Caco-2 (cell line): Measurements from ENCODE around the gene MACROD2. TPM values are rescaled to one million over a fixed set of nuclear protein-coding genes. Genes with fewer than 3 reads are reported as not detected.

Experiments used
- BruUV-seq: library from RNA; stranded (reverse); fragments of 400-500 nt; replicated peaks from 2 replicates; lab custom pipeline; 2021; lab: Mats Ljungman, UMichigan
- CTCF ChIA-PET: fragments of 300-600 bp; sonication (Branson Sonifier 250); formaldehyde crosslinking; loops from one replicate; lab custom pipeline; 2022; ENCODE audit warnings: antibody characterized with exemption; lab: Charles Lee
- POLR2A ChIA-PET: fragments of 300-600 bp; sonication (Branson Sonifier 250); formaldehyde crosslinking; loops from one replicate; lab custom pipeline; 2022; ENCODE audit warnings: antibody characterized with exemption; lab: Charles Lee
- DNase-seq, 2 experiments: peaks; one replicate each; pipeline versions ENCODE4 v3.0.0 to v3.0.0-alpha.2; 2020 to 2022
- H3K27me3 ChIP-seq: replicated peaks from 2 replicates; pipeline ENCODE4 v1.6.0; 2011; ENCODE audit warnings: low read length; ENCODE audit not compliant: control insufficient read depth, insufficient read depth
- H3K36me3 ChIP-seq: 2 replicates; pipeline ENCODE4 v1.5.1; 2011; ENCODE audit warnings: low read length; ENCODE audit not compliant: control insufficient read depth, insufficient read depth
- H3K4me1 ChIP-seq: fragments of 250-450 bp; sonication (Bioruptor Pico); 2 replicates; pipeline ENCODE4 v1.5.1; 2020; ENCODE audit warnings: mild to moderate bottlenecking
- H3K4me3 ChIP-seq: 2 replicates; pipeline ENCODE4 v1.5.1; 2011; ENCODE audit warnings: low read depth, mild to moderate bottlenecking, control low read depth, low read length
- H3K9me3 ChIP-seq: fragments of 250-450 bp; sonication (Bioruptor Pico); 2 replicates; pipeline ENCODE4 v1.5.1; 2020; ENCODE audit warnings: mild to moderate bottlenecking, moderate library complexity
- H3K27ac Mint-ChIP-seq: one replicate; pipeline ENCODE4 v1.8.0; 2022; ENCODE audit warnings: mixed read lengths; ENCODE audit not compliant: unreplicated experiment
- H3K27me3 Mint-ChIP-seq: one replicate; pipeline ENCODE4 v1.8.0; 2022; ENCODE audit warnings: mixed read lengths; ENCODE audit not compliant: insufficient read depth, unreplicated experiment
- H3K36me3 Mint-ChIP-seq: one replicate; pipeline ENCODE4 v1.8.0; 2022; ENCODE audit warnings: mild to moderate bottlenecking, mixed read lengths; ENCODE audit not compliant: insufficient read depth, unreplicated experiment
- H3K4me1 Mint-ChIP-seq: one replicate; pipeline ENCODE4 v1.8.0; 2022; ENCODE audit warnings: low read depth, mixed read lengths; ENCODE audit not compliant: unreplicated experiment
- H3K4me3 Mint-ChIP-seq: one replicate; pipeline ENCODE4 v1.8.0; 2022; ENCODE audit warnings: mild to moderate bottlenecking, moderate library complexity, mixed read lengths; ENCODE audit not compliant: unreplicated experiment
- H3K9me3 Mint-ChIP-seq: one replicate; pipeline ENCODE4 v1.8.0; 2022; ENCODE audit warnings: mixed read lengths; ENCODE audit not compliant: unreplicated experiment
- intact Hi-C: fragments of 100-400 bp; cut with micrococcal nuclease; formaldehyde crosslinking; loops from one replicate; pipeline ENCODE4 v1.10.0; 2022; ENCODE audit not compliant: unreplicated experiment
- total RNA-seq: library from RNA; stranded (reverse); gene quantifications from 2 replicates; pipeline ENCODE4 v1.2.3, GENCODE V29; 2022
- TF ChIP-seq, protein P1 (sequence below), 2 experiments: fragments of 200-600 bp in 1 of 2; IDR thresholded peaks; 1 replicate in 1 of 2; 2 replicates in 1 of 2; pipeline versions ENCODE4 v1.5.1 to v1.8.0; 2011 to 2022; ENCODE audit warnings: antibody characterized with exemption in 1 of 2, control low read depth in 1 of 2, inconsistent platforms in 1 of 2, low read depth in 1 of 2, low read length in 1 of 2, mild to moderate bottlenecking in 1 of 2, moderate library complexity in 1 of 2; ENCODE audit not compliant: insufficient read depth in 1 of 2, severe bottlenecking in 1 of 2, unreplicated experiment in 1 of 2

The MACROD2 gene
- total RNA-seq, 1 experiment from 2014 or later, result 6.4 TPM

DNA sequence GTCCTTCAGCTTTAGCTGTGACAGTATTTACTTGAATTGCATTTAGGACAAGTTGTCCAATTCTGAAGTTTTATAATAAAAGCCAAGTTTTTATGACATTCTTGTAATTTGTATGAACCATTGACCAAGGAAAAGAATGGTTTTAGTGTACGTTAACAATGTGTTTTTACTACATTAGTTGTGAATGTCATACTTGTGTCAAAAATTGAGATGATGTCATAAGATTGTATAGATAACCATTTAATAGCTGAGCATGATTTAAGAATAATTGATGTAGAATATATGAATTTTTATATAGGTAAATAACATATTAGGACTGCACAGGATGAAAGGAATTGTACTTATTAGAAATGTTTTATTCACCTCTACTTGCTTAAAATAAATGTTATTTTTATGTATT, 102.9 kb downstream of the MACROD2 start:
- H3K27ac Mint-ChIP-seq, result no peak overlapping the region
- H3K36me3 ChIP-seq, result no peaks in the 10 kb centered on the region
- H3K9me3 ChIP-seq, result no peaks in the 10 kb centered on the region
- BruUV-seq, result no TSS peak
- H3K36me3 Mint-ChIP-seq, result no peaks in the 10 kb centered on the region
- no peaks in the 10 kb centered on the region for H3K4me1 ChIP-seq
- no peaks in the 10 kb centered on the region for H3K9me3 Mint-ChIP-seq
- H3K4me3 ChIP-seq, result no peak overlapping the region
- intact Hi-C loops, result no loop called here
- no peak for DNase-seq
- no peaks in the 10 kb centered on the region for H3K27me3 ChIP-seq
- no peaks in the 10 kb centered on the region for H3K27me3 Mint-ChIP-seq
- peaks cover 6% of the 10 kb centered on the region for H3K4me1 Mint-ChIP-seq
- POLR2A ChIA-PET, result no interaction called here
- CTCF ChIA-PET, result no interaction called here
- no peak overlapping the region for H3K4me3 Mint-ChIP-seq
- TF ChIP-seq, protein P1, sequence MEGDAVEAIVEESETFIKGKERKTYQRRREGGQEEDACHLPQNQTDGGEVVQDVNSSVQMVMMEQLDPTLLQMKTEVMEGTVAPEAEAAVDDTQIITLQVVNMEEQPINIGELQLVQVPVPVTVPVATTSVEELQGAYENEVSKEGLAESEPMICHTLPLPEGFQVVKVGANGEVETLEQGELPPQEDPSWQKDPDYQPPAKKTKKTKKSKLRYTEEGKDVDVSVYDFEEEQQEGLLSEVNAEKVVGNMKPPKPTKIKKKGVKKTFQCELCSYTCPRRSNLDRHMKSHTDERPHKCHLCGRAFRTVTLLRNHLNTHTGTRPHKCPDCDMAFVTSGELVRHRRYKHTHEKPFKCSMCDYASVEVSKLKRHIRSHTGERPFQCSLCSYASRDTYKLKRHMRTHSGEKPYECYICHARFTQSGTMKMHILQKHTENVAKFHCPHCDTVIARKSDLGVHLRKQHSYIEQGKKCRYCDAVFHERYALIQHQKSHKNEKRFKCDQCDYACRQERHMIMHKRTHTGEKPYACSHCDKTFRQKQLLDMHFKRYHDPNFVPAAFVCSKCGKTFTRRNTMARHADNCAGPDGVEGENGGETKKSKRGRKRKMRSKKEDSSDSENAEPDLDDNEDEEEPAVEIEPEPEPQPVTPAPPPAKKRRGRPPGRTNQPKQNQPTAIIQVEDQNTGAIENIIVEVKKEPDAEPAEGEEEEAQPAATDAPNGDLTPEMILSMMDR (IDR thresholded peaks at IDR 0.05; ENCODE audit: insufficient read depth in 1 of 2, low read depth in 1 of 2, low read length in 1 of 2, severe bottlenecking in 1 of 2, unreplicated experiment in 1 of 2), result no peak

DNA sequence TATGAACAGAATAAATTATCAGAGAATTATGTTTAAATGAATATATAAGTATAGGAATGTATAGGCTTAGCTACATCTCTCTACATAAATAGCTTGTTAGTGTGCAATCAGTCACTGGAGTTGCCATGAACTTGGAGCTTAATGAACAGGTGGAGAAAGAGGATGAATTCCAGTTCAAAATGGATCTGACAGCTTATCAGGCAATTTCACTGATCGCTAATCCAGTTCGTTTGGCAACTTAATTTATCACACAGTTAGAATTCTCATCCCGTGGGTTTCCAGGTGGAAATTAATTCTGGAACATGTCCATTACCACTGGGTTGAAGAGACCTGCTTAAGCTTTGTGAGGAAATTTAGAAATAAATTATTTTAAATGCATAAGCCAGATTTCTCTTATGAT, 118.1 kb downstream of the MACROD2 start:
- ChIA-PET POLR2A (no interaction called here), CTCF (interaction anchor here (0.6 kb wide), 1 partner anchor 994 kb away, joined by 5 read pairs; no protein-coding TSS in a partner anchor)
- BruUV-seq, result no TSS peak
- no peaks in the 10 kb centered on the region for H3K4me1 Mint-ChIP-seq
- TF ChIP-seq, protein P1 (IDR thresholded peaks at IDR 0.05; ENCODE audit: insufficient read depth in 1 of 2, low read depth in 1 of 2, low read length in 1 of 2, severe bottlenecking in 1 of 2, unreplicated experiment in 1 of 2), result no peak
- Histone ChIP-seq H3K36me3 (no peaks in the 10 kb centered on the region), H3K4me3 (no peak overlapping the region), H3K4me1 (no peaks in the 10 kb centered on the region), H3K27me3 (no peaks in the 10 kb centered on the region), H3K9me3 (peaks cover 8% of the 10 kb centered on the region; the same call in 1 of the 2 replicates)
- H3K4me3 Mint-ChIP-seq, result no peak overlapping the region
- H3K27me3 Mint-ChIP-seq, result peaks cover 16% of the 10 kb centered on the region
- H3K27ac Mint-ChIP-seq, result no peak overlapping the region
- H3K9me3 Mint-ChIP-seq, result peaks cover 13% of the 10 kb centered on the region
- DNase-seq, result no peak
- no peaks in the 10 kb centered on the region for H3K36me3 Mint-ChIP-seq
- intact Hi-C loops, result no loop called here

DNA sequence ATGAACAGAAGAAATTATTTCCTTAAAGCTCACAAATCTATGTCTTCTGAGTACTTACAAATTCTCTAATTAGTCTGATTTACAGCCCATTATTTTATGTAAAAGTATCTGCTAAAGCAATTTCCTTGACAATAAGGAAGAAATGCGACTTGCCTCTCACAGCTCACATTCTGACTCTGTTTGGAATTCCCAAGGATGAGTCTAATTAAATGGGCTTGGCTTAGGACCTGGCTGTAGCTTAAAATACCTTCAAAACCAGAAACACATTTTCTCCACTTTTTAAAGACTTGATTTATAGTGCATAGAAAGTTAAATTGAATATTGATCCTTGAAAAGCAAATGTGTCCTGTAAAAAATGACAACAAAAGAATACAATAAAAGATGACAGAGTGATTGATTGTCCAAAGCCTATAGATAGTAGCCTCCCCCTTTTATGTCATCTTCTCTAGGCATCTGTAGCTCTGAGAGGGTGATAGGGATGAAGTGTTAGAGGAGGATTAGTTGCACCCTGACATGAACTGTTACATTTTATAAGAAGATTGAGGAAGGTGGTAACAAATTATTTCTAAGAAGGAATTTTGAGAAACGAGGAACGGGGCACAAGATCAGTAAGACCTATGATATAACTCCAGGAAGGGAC, 118.9 kb downstream of the MACROD2 start:
- no peak for DNase-seq
- H3K4me1 ChIP-seq, result no peaks in the 10 kb centered on the region
- H3K27me3 ChIP-seq, result no peaks in the 10 kb centered on the region
- POLR2A ChIA-PET, result no interaction called here
- H3K4me3 ChIP-seq, result no peak overlapping the region
- H3K4me1 Mint-ChIP-seq, result no peaks in the 10 kb centered on the region
- H3K9me3 ChIP-seq, result peaks cover 8% of the 10 kb centered on the region; the same call in 1 of the 2 replicates
- BruUV-seq, result no TSS peak
- peaks cover 5% of the 10 kb centered on the region for H3K9me3 Mint-ChIP-seq
- CTCF ChIA-PET, result no interaction called here
- no peaks in the 10 kb centered on the region for H3K36me3 Mint-ChIP-seq
- no peak overlapping the region for H3K4me3 Mint-ChIP-seq
- TF ChIP-seq, protein P1 (IDR thresholded peaks at IDR 0.05; ENCODE audit: insufficient read depth in 1 of 2, low read depth in 1 of 2, low read length in 1 of 2, severe bottlenecking in 1 of 2, unreplicated experiment in 1 of 2), result no peak
- intact Hi-C loops, result no loop called here
- no peaks in the 10 kb centered on the region for H3K36me3 ChIP-seq
- H3K27me3 Mint-ChIP-seq, result peaks cover 14% of the 10 kb centered on the region
- H3K27ac Mint-ChIP-seq, result no peak overlapping the region
